H1 (cell line): ENCODE results near the gene VDR.

Experiments
- ASH2L ChIP-seq: fragments of 200-600, 300-600 bp; sonication (generic); IDR thresholded peaks from one replicate; pipeline ENCODE4 v1.7.1; 2017; ENCODE audit warnings: low read length
- EZH2 ChIP-seq: fragments of 200-600 bp; sonication (generic); IDR thresholded peaks from 2 replicates; pipeline ENCODE4 v1.7.1; 2012; ENCODE audit warnings: low read depth, mild to moderate bottlenecking, moderate library complexity, low read length, inconsistent platforms; ENCODE audit not compliant: severe bottlenecking
- JUND ChIP-seq: IDR thresholded peaks from 2 replicates; pipeline ENCODE4 v1.6.1; 2011; ENCODE audit warnings: mild to moderate bottlenecking, improper control_type of control experiment, low read length
- POLR2A ChIP-seq, 2 experiments: IDR thresholded peaks; 1 replicate in 1 of 2; 2 replicates in 1 of 2; pipeline ENCODE4 v1.6.1; 2011; ENCODE audit warnings: low read depth in 2 of 2, low read length in 2 of 2, mild to moderate bottlenecking in 2 of 2; ENCODE audit errors: control extremely low read depth in 1 of 2
- POLR2AphosphoS5 ChIP-seq: IDR thresholded peaks from 2 replicates; pipeline ENCODE4 v1.6.1; 2011; ENCODE audit warnings: low read depth, low read length
- SUZ12 ChIP-seq: fragments of 200-600 bp; sonication (generic); IDR thresholded peaks from 2 replicates; pipeline ENCODE4 v1.6.1; 2012; ENCODE audit warnings: mild to moderate bottlenecking, inconsistent platforms, low read length, moderate library complexity, mixed read lengths
- TF ChIP-seq, protein P1 (sequence below), 3 experiments: IDR thresholded peaks; 1 replicate in 2 of 3; 2 replicates in 1 of 3; pipeline versions ENCODE4 v1.5.1 to v1.6.1; 2011; ENCODE audit warnings: low read length in 3 of 3, mild to moderate bottlenecking in 3 of 3, inconsistent platforms in 2 of 3, low read depth in 1 of 3, moderate library complexity in 1 of 3; ENCODE audit not compliant: insufficient read depth in 1 of 3; ENCODE audit errors: control extremely low read depth in 1 of 3

DNA sequence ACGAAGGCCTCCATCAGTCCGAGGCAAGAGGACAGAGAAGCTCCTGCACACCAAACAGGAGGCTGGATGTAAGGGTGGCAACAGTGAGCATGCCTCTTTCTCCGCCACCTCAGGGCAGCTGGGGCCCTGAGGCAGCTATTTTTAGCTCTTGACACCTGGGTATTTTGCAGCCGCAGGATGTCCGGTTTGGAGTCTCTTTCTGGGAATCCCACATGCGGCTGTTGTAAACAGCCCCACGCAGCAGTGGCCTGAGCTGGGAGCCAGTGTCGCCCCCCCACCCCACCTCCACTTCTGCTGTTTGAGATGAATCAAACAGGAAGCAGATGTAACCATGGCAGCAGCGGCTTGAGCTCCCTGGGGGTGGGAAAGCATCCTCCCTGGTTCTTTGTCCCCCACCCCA is 96.7 kb downstream of the VDR start:
- TF ChIP-seq, protein P1, sequence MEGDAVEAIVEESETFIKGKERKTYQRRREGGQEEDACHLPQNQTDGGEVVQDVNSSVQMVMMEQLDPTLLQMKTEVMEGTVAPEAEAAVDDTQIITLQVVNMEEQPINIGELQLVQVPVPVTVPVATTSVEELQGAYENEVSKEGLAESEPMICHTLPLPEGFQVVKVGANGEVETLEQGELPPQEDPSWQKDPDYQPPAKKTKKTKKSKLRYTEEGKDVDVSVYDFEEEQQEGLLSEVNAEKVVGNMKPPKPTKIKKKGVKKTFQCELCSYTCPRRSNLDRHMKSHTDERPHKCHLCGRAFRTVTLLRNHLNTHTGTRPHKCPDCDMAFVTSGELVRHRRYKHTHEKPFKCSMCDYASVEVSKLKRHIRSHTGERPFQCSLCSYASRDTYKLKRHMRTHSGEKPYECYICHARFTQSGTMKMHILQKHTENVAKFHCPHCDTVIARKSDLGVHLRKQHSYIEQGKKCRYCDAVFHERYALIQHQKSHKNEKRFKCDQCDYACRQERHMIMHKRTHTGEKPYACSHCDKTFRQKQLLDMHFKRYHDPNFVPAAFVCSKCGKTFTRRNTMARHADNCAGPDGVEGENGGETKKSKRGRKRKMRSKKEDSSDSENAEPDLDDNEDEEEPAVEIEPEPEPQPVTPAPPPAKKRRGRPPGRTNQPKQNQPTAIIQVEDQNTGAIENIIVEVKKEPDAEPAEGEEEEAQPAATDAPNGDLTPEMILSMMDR (IDR thresholded peaks at IDR 0.05; ENCODE audit: control extremely low read depth in 1 of 3, insufficient read depth in 1 of 3, low read depth in 1 of 3, low read length in 3 of 3) = no peak
- no peak for TF ChIP-seq JUND
- no peak for TF ChIP-seq ASH2L
- TF ChIP-seq POLR2A (IDR thresholded peaks at IDR 0.05; ENCODE audit: control extremely low read depth in 1 of 2, low read depth in 2 of 2, low read length in 2 of 2) = no peak
- no peak for TF ChIP-seq SUZ12
- no peak for TF ChIP-seq EZH2
- TF ChIP-seq POLR2AphosphoS5 = no peak
